Measurements from ENCODE around the gene FBP2. TPM values are rescaled to one million over a fixed set of nuclear protein-coding genes. Genes with fewer than 3 reads are reported as not detected.

FBP2 gene
- total and polyA plus RNA-seq, 2 donors (not counting 1 experiment from before 2014, with no cell fraction given) = not detected

DNA sequence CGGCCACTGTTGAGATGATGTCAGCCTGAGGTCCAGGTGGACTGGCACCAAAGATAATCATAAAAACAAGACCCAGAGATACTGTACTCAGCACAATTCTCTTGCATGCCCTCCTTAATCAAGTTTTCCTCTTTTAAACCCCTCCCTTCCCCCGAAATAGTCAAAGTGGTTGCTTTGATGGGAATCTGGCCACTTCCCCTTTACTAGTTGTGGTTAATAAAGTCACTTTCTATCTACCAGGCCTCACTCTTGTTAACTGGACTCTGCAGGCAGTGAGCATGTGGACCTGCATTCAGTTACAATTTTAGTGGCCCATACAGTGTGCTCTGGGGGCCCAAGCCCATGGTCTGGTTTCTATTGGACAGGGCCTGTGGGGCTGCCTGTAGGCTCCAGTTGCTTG, 17.5 kb downstream of the FBP2 start:
- Histone ChIP-seq H3K9me3 (ENCODE audit: control insufficient read depth, insufficient read depth, low read depth, low read length) (no peaks in the 10 kb centered on the region), H3K27me3 (ENCODE audit: control insufficient read depth, insufficient read depth, low read length) (no peaks in the 10 kb centered on the region), H3K4me2 (ENCODE audit: extremely low read depth, insufficient read depth, low read length) (no peak overlapping the region), H3K4me1 (ENCODE audit: control insufficient read depth, extremely low read depth, insufficient read depth, low read length) (no peaks in the 10 kb centered on the region), H3K27ac (ENCODE audit: insufficient read depth, low read length) (no peak overlapping the region), H2AFZ (ENCODE audit: low read length) (no peak overlapping the region), H3K79me2 (ENCODE audit: control insufficient read depth, insufficient read depth, low read length) (no peaks in the 10 kb centered on the region), H3K4me3 (replicated peaks in 1 of 4; ENCODE audit: control extremely low read depth in 1 of 4, insufficient read depth in 1 of 4, low read depth in 3 of 4, low read length in 4 of 4) (no peak overlapping the region), H3K36me3 (ENCODE audit: control insufficient read depth, insufficient read depth, low read length) (no peaks in the 10 kb centered on the region), H3K9ac (ENCODE audit: insufficient read depth, low read length) (no peak overlapping the region), H4K20me1 (ENCODE audit: control insufficient read depth, extremely low read depth, insufficient read depth, low read length) (no peaks in the 10 kb centered on the region)
- TF ChIP-seq EZH2 (IDR thresholded peaks at IDR 0.05; ENCODE audit: low read length, missing control alignments) (no peak), CTCF (conservative IDR thresholded peaks at IDR 0.05 in 1 of 2, IDR thresholded peaks at IDR 0.05 in 1 of 2; ENCODE audit: low read depth in 1 of 2, low read length in 2 of 2) (no peak)
- no peak for DNase-seq (ENCODE audit: low read depth in 2 of 2)

- no peak overlapping the region for H3K4me2 ChIP-seq (ENCODE audit: extremely low read depth, insufficient read depth, low read length)
- TF ChIP-seq CTCF (conservative IDR thresholded peaks at IDR 0.05 in 1 of 2, IDR thresholded peaks at IDR 0.05 in 1 of 2; ENCODE audit: low read depth in 1 of 2, low read length in 2 of 2) (no peak), EZH2 (IDR thresholded peaks at IDR 0.05; ENCODE audit: low read length, missing control alignments) (no peak)
- H3K27ac ChIP-seq (ENCODE audit: insufficient read depth, low read length) = no peak overlapping the region
- H3K36me3 ChIP-seq (ENCODE audit: control insufficient read depth, insufficient read depth, low read length) = no peaks in the 10 kb centered on the region
- H3K79me2 ChIP-seq (ENCODE audit: control insufficient read depth, insufficient read depth, low read length) = no peaks in the 10 kb centered on the region
- no peaks in the 10 kb centered on the region for H4K20me1 ChIP-seq (ENCODE audit: control insufficient read depth, extremely low read depth, insufficient read depth, low read length)
- no peak overlapping the region for H3K9ac ChIP-seq (ENCODE audit: insufficient read depth, low read length)
- H3K4me3 ChIP-seq (replicated peaks in 1 of 4; ENCODE audit: control extremely low read depth in 1 of 4, insufficient read depth in 1 of 4, low read depth in 3 of 4, low read length in 4 of 4) = no peak overlapping the region
- no peaks in the 10 kb centered on the region for H3K9me3 ChIP-seq (ENCODE audit: control insufficient read depth, insufficient read depth, low read depth, low read length)
- H3K4me1 ChIP-seq (ENCODE audit: control insufficient read depth, extremely low read depth, insufficient read depth, low read length) = no peaks in the 10 kb centered on the region
- no peak overlapping the region for H2AFZ ChIP-seq (ENCODE audit: low read length)
- DNase-seq (ENCODE audit: low read depth in 2 of 2) = no peak
- no peaks in the 10 kb centered on the region for H3K27me3 ChIP-seq (ENCODE audit: control insufficient read depth, insufficient read depth, low read length)
Observed at GRCh38 chr9:94568972-94569712, 24.5 kb downstream of the FBP2 start.

- H3K27me3 ChIP-seq (ENCODE audit: control insufficient read depth, insufficient read depth, low read length) = no peaks in the 10 kb centered on the region
- H3K4me1 ChIP-seq (ENCODE audit: control insufficient read depth, extremely low read depth, insufficient read depth, low read length) = no peaks in the 10 kb centered on the region
- DNase-seq (ENCODE audit: low read depth in 2 of 2) = no peak
- no peak overlapping the region for H3K27ac ChIP-seq (ENCODE audit: insufficient read depth, low read length)
- H3K4me2 ChIP-seq (ENCODE audit: extremely low read depth, insufficient read depth, low read length) = no peak overlapping the region
- no peaks in the 10 kb centered on the region for H4K20me1 ChIP-seq (ENCODE audit: control insufficient read depth, extremely low read depth, insufficient read depth, low read length)
- H2AFZ ChIP-seq (ENCODE audit: low read length) = no peak overlapping the region
- no peaks in the 10 kb centered on the region for H3K36me3 ChIP-seq (ENCODE audit: control insufficient read depth, insufficient read depth, low read length)
- H3K4me3 ChIP-seq (replicated peaks in 1 of 4; ENCODE audit: control extremely low read depth in 1 of 4, insufficient read depth in 1 of 4, low read depth in 3 of 4, low read length in 4 of 4) = no peak overlapping the region
- no peak for TF ChIP-seq EZH2 (IDR thresholded peaks at IDR 0.05; ENCODE audit: low read length, missing control alignments)
- TF ChIP-seq CTCF (conservative IDR thresholded peaks at IDR 0.05 in 1 of 2, IDR thresholded peaks at IDR 0.05 in 1 of 2; ENCODE audit: low read depth in 1 of 2, low read length in 2 of 2) = no peak
- H3K9me3 ChIP-seq (ENCODE audit: control insufficient read depth, insufficient read depth, low read depth, low read length) = no peaks in the 10 kb centered on the region
- no peak overlapping the region for H3K9ac ChIP-seq (ENCODE audit: insufficient read depth, low read length)
- H3K79me2 ChIP-seq (ENCODE audit: control insufficient read depth, insufficient read depth, low read length) = no peaks in the 10 kb centered on the region
Observed at GRCh38 chr9:94568250-94568889, 25.3 kb downstream of the FBP2 start.
